Neutrophil (primary cell): ENCODE measurements around the gene MYO1D.

Experiments used
- H3K27ac ChIP-seq: fragments of 200-600 bp; sonication (generic); 2 replicates; pipeline ENCODE4 v1.5.1; 2016; ENCODE audit warnings: mild to moderate bottlenecking, moderate library complexity
- H3K27me3 ChIP-seq: fragments of 200-600 bp; sonication (generic); 2 replicates; pipeline ENCODE4 v1.6.0; 2016; ENCODE audit warnings: mild to moderate bottlenecking
- H3K36me3 ChIP-seq: fragments of 200-600 bp; sonication (generic); 2 replicates; pipeline ENCODE4 v1.5.1; 2017
- H3K4me1 ChIP-seq, 2 experiments: fragments of 200-600 bp in 1 of 2; sonication (generic) in 1 of 2; 1 replicate in 1 of 2; 2 replicates in 1 of 2; pipeline versions ENCODE4 v1.5.1 to v1.6.1; 2013 to 2016; ENCODE audit warnings: low read depth in 1 of 2, low read length in 1 of 2, mild to moderate bottlenecking in 1 of 2, moderate library complexity in 1 of 2; ENCODE audit not compliant: control insufficient read depth in 1 of 2, insufficient read depth in 1 of 2
- H3K4me3 ChIP-seq, 2 experiments: fragments of 200-600 bp in 1 of 2; sonication (generic) in 1 of 2; 1 replicate in 1 of 2; 2 replicates in 1 of 2; pipeline ENCODE4 v1.5.1; 2013 to 2016; ENCODE audit warnings: low read depth in 1 of 2, low read length in 1 of 2, mild to moderate bottlenecking in 1 of 2, moderate library complexity in 1 of 2
- H3K9me3 ChIP-seq: fragments of 200-600 bp; sonication (generic); 2 replicates; pipeline ENCODE4 v1.5.1; 2016
- CTCF ChIP-seq: fragments of 200-600 bp; sonication (generic); IDR thresholded peaks from 2 replicates; pipeline ENCODE4 v1.5.1; 2016; ENCODE audit warnings: antibody characterized with exemption

MYO1D gene

GRCh38 chr17:32569171-32570080 lies 307.5 kb downstream of the MYO1D start:
- H3K9me3 ChIP-seq, result no peaks in the 10 kb centered on the region
- no peak overlapping the region for H3K4me3 ChIP-seq
- H3K36me3 ChIP-seq, result no peaks in the 10 kb centered on the region
- no peak overlapping the region for H3K27ac ChIP-seq
- H3K27me3 ChIP-seq, result peaks cover under 1% of the 10 kb centered on the region
- no peak for TF ChIP-seq CTCF
- no peaks in the 10 kb centered on the region for H3K4me1 ChIP-seq

GRCh38 chr17:32568705-32569104 lies 308.2 kb downstream of the MYO1D start:
- Histone ChIP-seq H3K27me3 (peaks cover 8% of the 10 kb centered on the region), H3K36me3 (no peaks in the 10 kb centered on the region), H3K27ac (no peak overlapping the region), H3K4me3 (no peak overlapping the region), H3K9me3 (no peaks in the 10 kb centered on the region), H3K4me1 (no peaks in the 10 kb centered on the region)
- TF ChIP-seq CTCF, result no peak

- Histone ChIP-seq H3K36me3 (no peaks in the 10 kb centered on the region), H3K9me3 (no peaks in the 10 kb centered on the region), H3K4me3 (no peak overlapping the region), H3K27ac (no peak overlapping the region), H3K4me1 (no peaks in the 10 kb centered on the region), H3K27me3 (peaks cover 13% of the 10 kb centered on the region)
- TF ChIP-seq CTCF, result no peak
Measured at GRCh38 chr17:32567511-32567910, 309.4 kb downstream of the MYO1D start.

GRCh38 chr17:32567086-32567485 lies 309.8 kb downstream of the MYO1D start:
- no peak for TF ChIP-seq CTCF
- no peak overlapping the region for H3K27ac ChIP-seq
- H3K36me3 ChIP-seq, result no peaks in the 10 kb centered on the region
- no peaks in the 10 kb centered on the region for H3K9me3 ChIP-seq
- H3K4me3 ChIP-seq, result no peak overlapping the region
- H3K4me1 ChIP-seq, result no peaks in the 10 kb centered on the region
- H3K27me3 ChIP-seq, result peaks cover 13% of the 10 kb centered on the region

- Histone ChIP-seq H3K27ac (no peak overlapping the region), H3K4me3 (no peak overlapping the region), H3K27me3 (peaks cover 13% of the 10 kb centered on the region), H3K36me3 (no peaks in the 10 kb centered on the region), H3K9me3 (no peaks in the 10 kb centered on the region), H3K4me1 (no peaks in the 10 kb centered on the region)
- TF ChIP-seq CTCF, result no peak
Measured at GRCh38 chr17:32566303-32566702, 310.6 kb downstream of the MYO1D start.
